Epithelial cell of esophagus (primary cell): ENCODE measurements around the gene SLIT3.

Experiments
- DNase-seq: peaks from one replicate; pipeline ENCODE4 v3.0.0; 2010; ENCODE audit warnings: low read depth
- H3K4me3 ChIP-seq: 2 replicates; pipeline ENCODE4 v1.5.1; 2011; ENCODE audit warnings: mild to moderate bottlenecking, low read length, control low read depth
- TF ChIP-seq, protein P1 (sequence below): IDR thresholded peaks from 2 replicates; pipeline ENCODE4 v1.5.1; 2011; ENCODE audit warnings: low read depth, mild to moderate bottlenecking, low read length, control low read depth, inconsistent platforms; ENCODE audit not compliant: insufficient read depth; ENCODE audit errors: missing control alignments

SLIT3 gene

DNA sequence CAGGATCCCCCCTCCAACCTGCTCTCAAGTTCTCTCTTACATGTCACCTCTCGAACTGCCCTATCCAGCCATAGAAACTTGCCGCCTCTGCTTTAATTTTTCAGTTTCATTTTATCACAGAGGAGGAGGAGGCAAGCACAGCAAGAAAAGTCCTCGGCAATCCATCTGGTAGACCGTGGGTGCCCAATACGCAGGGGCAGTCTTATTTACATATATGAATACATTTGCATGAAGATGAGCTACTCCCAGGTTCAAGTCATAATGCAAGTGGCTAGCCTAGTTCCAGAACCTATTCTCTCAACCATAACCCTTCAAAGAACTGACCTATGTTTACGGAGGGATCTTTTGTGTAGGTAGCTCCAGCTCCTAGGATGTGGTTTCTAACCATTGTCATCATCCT, 498.6 kb downstream of the SLIT3 start:
- no peak for DNase-seq
- H3K4me3 ChIP-seq = no peak overlapping the region
- TF ChIP-seq, protein P1, sequence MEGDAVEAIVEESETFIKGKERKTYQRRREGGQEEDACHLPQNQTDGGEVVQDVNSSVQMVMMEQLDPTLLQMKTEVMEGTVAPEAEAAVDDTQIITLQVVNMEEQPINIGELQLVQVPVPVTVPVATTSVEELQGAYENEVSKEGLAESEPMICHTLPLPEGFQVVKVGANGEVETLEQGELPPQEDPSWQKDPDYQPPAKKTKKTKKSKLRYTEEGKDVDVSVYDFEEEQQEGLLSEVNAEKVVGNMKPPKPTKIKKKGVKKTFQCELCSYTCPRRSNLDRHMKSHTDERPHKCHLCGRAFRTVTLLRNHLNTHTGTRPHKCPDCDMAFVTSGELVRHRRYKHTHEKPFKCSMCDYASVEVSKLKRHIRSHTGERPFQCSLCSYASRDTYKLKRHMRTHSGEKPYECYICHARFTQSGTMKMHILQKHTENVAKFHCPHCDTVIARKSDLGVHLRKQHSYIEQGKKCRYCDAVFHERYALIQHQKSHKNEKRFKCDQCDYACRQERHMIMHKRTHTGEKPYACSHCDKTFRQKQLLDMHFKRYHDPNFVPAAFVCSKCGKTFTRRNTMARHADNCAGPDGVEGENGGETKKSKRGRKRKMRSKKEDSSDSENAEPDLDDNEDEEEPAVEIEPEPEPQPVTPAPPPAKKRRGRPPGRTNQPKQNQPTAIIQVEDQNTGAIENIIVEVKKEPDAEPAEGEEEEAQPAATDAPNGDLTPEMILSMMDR = no peak

DNA sequence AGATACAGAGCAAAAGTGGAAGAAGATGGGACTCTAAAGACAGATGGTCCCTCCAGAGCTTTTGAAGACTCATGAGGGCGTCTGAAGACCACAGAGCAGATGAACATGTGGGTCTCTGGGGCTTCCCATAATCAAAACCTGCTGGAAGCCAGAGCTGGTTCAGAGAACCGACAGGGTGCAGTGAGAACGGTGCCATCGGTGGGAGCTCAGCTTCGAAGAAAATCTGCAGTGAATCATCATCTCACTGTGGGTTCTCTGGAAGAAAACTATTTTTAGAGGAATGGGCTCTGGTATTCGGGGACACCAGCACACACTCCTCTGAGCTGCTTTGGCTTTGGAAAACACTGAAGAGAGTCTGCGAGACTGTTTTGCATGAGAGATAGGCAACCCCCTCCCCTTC, 499.4 kb downstream of the SLIT3 start:
- DNase-seq = no peak
- H3K4me3 ChIP-seq = no peak overlapping the region
- TF ChIP-seq, protein P1 = no peak

DNA sequence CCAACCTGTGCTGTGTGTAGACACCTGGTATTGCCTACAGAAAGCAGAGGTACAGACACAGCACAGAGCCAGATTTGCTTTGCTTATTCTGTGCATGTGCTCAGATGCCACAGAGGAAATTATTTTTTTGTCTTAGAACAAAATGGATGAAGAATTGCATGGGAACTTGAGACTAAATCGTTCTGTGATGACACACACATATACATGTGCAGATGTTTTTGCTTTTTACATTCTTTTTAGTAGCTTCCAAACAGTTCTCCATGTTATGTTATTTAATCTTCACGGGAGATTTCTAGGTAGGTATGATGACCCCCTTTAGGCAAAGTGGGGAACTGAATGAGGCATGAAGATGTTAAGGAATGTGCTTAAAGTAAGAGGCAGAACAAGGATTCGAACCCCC, 500.2 kb downstream of the SLIT3 start:
- TF ChIP-seq, protein P1 = no peak
- H3K4me3 ChIP-seq = no peak overlapping the region
- no peak for DNase-seq

DNA sequence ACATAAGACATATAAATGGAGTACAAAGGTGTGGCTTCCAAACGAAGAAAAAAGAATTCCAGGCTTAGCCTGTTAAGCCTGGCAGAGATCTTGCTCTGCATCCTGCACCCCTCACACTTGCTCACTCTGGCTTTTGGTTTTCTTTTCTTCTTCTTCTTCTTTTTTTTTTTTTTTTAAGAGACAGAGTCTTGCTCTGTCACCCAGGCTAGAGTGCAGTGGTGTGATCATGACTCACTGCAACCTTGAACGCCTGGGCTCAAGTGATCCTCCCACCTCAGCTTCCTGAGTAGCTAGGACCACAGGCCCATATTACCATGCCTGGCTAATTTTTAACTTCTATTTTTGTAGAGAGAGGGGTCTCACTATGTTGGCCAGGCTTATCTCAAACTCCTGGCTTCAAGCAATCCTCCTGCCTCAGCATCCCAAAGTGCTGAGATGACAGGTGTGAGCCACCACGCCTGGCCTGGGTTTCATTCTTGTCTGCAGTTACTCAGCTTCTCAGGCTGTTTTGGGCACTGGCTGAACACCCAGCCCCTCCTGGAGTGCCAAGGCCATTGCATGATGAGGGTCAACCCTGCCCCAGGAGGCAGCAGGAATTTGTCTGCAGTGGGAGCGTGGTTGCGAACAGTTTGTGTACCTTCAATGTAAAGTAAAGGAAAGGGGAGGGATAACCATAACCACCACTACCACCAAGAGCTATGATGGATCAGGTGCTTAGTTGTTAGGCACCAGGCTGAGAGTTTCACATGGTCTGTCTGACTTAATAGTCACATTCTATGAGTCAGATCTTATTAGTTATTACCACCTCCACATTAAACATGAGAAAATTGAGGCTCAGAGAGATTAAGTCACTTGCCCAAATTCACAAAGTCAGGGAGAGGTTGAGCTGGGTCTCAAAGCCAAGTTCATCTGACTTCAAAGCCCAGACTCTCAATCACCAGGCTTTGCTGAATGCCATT, 502.6 kb downstream of the SLIT3 start:
- no peak overlapping the region for H3K4me3 ChIP-seq
- DNase-seq = peak; percentile 11
- TF ChIP-seq, protein P1 = no peak

DNA sequence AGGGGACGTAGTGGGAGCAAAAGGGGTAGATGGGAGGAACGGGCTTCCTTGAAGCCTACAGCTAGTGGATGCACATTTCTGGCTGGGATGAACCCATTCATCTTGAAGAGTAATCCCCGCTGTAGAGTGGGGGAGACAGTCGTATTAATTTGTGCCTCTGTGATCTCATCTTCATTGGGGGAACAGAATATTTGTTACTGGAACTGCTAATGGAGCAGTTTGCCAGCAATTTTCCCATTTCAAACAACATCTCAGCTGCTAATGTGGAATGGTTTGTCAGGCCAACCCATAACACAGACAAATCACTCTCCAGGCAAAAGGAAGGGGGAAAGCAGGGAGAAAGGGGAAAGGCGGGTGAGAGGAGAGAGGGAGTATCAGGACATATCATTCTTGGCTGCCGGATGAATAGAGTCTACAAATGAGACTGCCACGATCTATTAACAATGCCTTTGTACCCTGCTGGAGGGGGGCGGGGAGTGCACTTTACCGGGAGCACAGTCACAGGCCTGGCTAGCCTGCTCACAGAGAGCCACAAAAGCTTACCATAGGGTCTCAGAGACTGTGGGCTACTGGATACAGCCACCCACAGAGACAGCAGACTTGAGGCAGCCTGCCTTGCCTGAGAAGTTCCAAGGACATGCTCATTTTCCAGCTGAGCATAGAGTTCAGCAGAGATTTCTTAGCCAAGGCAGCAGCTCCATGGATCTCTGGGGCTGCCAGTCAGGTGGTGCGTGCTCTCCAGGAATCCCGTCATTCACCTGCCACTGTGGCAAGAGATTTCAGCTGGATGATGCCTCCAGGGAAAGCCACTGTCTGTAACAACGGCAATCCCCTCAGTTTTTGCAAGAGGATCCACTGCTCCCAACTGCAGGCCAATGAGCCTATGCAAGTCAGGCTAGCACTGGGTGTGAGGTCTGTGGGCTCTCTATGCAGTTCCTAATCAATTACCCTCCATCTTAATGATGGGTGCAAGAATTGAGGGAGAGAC, 504.1 kb downstream of the SLIT3 start:
- H3K4me3 ChIP-seq = no peak overlapping the region
- DNase-seq = no peak
- TF ChIP-seq, protein P1 = no peak

DNA sequence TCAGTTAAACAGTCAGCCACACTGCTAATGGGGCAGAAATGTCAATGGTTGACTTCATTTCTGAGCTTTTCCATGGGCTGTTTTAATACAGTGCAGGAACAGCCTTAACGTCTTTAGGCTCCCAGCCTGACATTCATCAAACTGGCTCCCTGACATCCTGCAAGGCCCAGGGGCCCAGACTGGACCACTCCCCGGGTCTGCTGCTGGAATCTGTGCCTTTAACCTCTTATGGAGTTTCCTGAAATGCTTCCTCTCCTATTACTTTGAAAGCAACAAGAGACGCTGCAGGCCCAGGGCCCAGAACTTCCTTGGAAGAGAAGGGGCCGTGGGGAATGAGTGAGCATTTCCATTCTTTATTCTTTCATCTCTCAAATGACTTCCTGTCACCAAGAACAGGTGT, 504.9 kb downstream of the SLIT3 start:
- TF ChIP-seq, protein P1 = no peak
- H3K4me3 ChIP-seq = no peak overlapping the region
- no peak for DNase-seq
